ENCODE data around the gene RAD51B.

DNA sequence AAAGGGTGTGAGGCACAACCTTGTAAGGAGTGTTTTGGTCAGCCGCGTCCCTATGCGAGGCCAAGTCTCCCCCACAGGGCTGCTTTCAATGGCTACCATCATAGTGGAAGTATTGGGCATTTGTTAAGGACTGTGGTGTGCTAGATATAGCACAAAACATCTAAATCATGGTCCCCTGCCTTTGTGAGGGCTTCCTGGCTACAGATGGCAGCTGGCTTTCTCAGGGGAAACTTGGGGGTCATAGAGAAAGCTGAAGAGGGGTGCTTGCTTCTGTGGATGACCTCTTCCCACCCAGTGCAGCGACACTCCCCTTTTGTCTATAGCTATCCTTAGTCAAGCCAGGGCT is 657.5 kb downstream of the RAD51B start:
- TF ChIP-seq CHD4 (IDR thresholded peaks at IDR 0.05; ENCODE audit: borderline replicate concordance, low read length) = no peak
- TF ChIP-seq, protein P1, sequence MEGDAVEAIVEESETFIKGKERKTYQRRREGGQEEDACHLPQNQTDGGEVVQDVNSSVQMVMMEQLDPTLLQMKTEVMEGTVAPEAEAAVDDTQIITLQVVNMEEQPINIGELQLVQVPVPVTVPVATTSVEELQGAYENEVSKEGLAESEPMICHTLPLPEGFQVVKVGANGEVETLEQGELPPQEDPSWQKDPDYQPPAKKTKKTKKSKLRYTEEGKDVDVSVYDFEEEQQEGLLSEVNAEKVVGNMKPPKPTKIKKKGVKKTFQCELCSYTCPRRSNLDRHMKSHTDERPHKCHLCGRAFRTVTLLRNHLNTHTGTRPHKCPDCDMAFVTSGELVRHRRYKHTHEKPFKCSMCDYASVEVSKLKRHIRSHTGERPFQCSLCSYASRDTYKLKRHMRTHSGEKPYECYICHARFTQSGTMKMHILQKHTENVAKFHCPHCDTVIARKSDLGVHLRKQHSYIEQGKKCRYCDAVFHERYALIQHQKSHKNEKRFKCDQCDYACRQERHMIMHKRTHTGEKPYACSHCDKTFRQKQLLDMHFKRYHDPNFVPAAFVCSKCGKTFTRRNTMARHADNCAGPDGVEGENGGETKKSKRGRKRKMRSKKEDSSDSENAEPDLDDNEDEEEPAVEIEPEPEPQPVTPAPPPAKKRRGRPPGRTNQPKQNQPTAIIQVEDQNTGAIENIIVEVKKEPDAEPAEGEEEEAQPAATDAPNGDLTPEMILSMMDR (CRISPR knock-in tag; IDR thresholded peaks at IDR 0.05) = no peak
- TF ChIP-seq, protein P2, sequence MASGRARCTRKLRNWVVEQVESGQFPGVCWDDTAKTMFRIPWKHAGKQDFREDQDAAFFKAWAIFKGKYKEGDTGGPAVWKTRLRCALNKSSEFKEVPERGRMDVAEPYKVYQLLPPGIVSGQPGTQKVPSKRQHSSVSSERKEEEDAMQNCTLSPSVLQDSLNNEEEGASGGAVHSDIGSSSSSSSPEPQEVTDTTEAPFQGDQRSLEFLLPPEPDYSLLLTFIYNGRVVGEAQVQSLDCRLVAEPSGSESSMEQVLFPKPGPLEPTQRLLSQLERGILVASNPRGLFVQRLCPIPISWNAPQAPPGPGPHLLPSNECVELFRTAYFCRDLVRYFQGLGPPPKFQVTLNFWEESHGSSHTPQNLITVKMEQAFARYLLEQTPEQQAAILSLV (CRISPR knock-in tag; IDR thresholded peaks at IDR 0.05; ENCODE audit: borderline replicate concordance) = no peak
- no peak for TF ChIP-seq RFXAP (CRISPR knock-in tag; IDR thresholded peaks at IDR 0.05; ENCODE audit: borderline replicate concordance)
- no peak for TF ChIP-seq KDM2A (CRISPR knock-in tag; IDR thresholded peaks at IDR 0.05; ENCODE audit: borderline replicate concordance, low read depth)

Data from HepG2 (cell line).